CD4-positive, alpha-beta T cell (primary cell): ENCODE measurements around the gene SAT2. TPM values are rescaled to one million over a fixed set of nuclear protein-coding genes. Genes with fewer than 3 reads are reported as not detected.

Source experiments
- ATAC-seq: fragments of 200-7000 bp; cut with Tn5 transposase; one replicate; pipeline ENCODE4 v1.10.0; 2022; ENCODE audit warnings: mild to moderate bottlenecking; ENCODE audit not compliant: poor library complexity
- CTCF ChIA-PET: fragments of 350-600 bp; sonication (Branson Sonifier 250); formaldehyde crosslinking; loops from one replicate; lab custom pipeline; 2021; ENCODE audit warnings: antibody characterized with exemption, inconsistent platforms; lab: Charles Lee
- POLR2A ChIA-PET: fragments of 350-600 bp; sonication (Branson Sonifier 250); formaldehyde crosslinking; loops from one replicate; lab custom pipeline; 2021; ENCODE audit warnings: antibody characterized with exemption, inconsistent platforms; lab: Charles Lee
- DNase-seq, 14 experiments: peaks; one replicate each; pipeline ENCODE4 v3.0.0-alpha.2; 2013 to 2020; ENCODE audit warnings: mixed read lengths in 2 of 14
- H3K27ac ChIP-seq, 2 donors: one replicate each; pipeline versions ENCODE4 v1.5.1 to v1.7.0; 2013; ENCODE audit warnings: low read length in 2 of 2, low read depth in 1 of 2, mild to moderate bottlenecking in 1 of 2
- H3K27me3 ChIP-seq, 2 experiments: 1 replicate in 1 of 2; 2 replicates in 1 of 2; pipeline versions ENCODE4 v1.6.1 to v1.7.0; 2013; ENCODE audit warnings: low read length in 2 of 2, control low read depth in 1 of 2, mild to moderate bottlenecking in 1 of 2, moderate library complexity in 1 of 2; ENCODE audit not compliant: insufficient read depth in 2 of 2, control insufficient read depth in 1 of 2
- H3K36me3 ChIP-seq: one replicate; pipeline ENCODE4 v1.6.1; 2013; ENCODE audit warnings: low read length, control low read depth; ENCODE audit not compliant: insufficient read depth
- H3K4me1 ChIP-seq: one replicate; pipeline ENCODE4 v1.6.1; 2013; ENCODE audit warnings: low read length, control low read depth; ENCODE audit not compliant: insufficient read depth
- H3K4me3 ChIP-seq: one replicate; pipeline ENCODE4 v1.5.1; 2013; ENCODE audit warnings: mild to moderate bottlenecking, low read length, moderate library complexity
- H3K9me3 ChIP-seq, 2 experiments: 1 replicate in 1 of 2; 2 replicates in 1 of 2; pipeline versions ENCODE4 v1.6.1 to v1.7.0; 2013; ENCODE audit warnings: low read length in 2 of 2, mild to moderate bottlenecking in 2 of 2, control low read depth in 1 of 2, moderate library complexity in 1 of 2; ENCODE audit not compliant: control insufficient read depth in 1 of 2, insufficient read depth in 1 of 2
- H3K27ac Mint-ChIP-seq: one replicate; pipeline ENCODE4 v1.8.0; 2020; ENCODE audit warnings: mixed read lengths
- H3K27me3 Mint-ChIP-seq: one replicate; pipeline ENCODE4 v1.8.0; 2021; ENCODE audit warnings: mixed read lengths
- H3K36me3 Mint-ChIP-seq: one replicate; pipeline ENCODE4 v1.8.0; 2021; ENCODE audit warnings: low read depth, mixed read lengths
- H3K4me1 Mint-ChIP-seq: one replicate; pipeline ENCODE4 v1.8.0; 2021; ENCODE audit warnings: low read depth, mixed read lengths
- H3K4me3 Mint-ChIP-seq: one replicate; pipeline ENCODE4 v1.8.0; 2020; ENCODE audit warnings: mild to moderate bottlenecking, mixed read lengths
- H3K9me3 Mint-ChIP-seq: one replicate; pipeline ENCODE4 v1.8.0; 2020; ENCODE audit warnings: mixed read lengths
- intact Hi-C, 2 experiments: fragments of 100-400 bp; cut with DNase I in 1 of 2; cut with micrococcal nuclease in 1 of 2; formaldehyde crosslinking; loops; one replicate each; pipeline versions ENCODE4 v1.15.1 to v1.9.0; 2023 to 2025; cut with DNase I, micrococcal nuclease
- total RNA-seq, 174 experiments: library from RNA in 2 of 174; stranded (reverse) in 2 of 174; gene quantifications; one replicate each; pipeline ENCODE4 v1.2.3 and lab custom pipeline; 2021 to 2026
- TF ChIP-seq, protein P1 (sequence below): fragments of 200-600 bp; IDR thresholded peaks from one replicate; pipeline ENCODE4 v1.8.0; 2022; ENCODE audit warnings: antibody characterized with exemption, mild to moderate bottlenecking

SAT2 gene
- total RNA-seq, 2 experiments from 2014 or later = 55.7 to 60.3 TPM

DNA sequence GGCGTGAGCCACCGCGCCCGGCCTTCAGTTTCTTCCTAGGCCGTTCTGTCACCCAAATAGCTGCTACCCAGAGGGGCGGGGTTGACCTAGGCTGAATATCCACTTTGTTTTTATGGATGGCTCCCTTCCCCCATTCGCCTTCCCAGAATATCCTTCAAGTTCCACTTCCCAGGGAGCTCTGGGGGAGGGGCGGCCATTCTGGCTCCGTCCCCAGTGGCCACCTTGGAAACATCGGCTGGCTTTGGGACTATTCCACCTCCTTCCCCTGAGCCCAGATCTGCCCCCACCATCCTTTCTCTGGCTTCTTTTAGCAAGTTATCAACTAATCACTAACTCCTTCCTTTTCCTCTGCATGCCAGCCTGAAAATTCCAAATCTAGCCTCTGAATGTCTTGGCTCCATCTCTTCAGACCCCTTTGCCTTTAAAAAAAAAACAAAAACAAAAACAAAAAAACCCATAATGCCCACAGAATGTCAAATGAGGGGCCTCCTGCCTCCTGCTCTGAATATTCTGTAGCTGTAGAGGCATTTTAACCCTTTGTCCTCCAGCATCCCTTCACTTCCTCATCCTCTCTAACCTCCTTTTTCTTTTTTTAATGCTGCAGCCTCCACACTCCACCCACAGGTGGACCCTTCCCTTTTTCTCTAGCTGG is 29.5 kb upstream of the SAT2 start:
- Histone ChIP-seq H3K27me3 (peaks cover 6 to 9% of the 10 kb centered on the region in 2 experiments), H3K27ac (no peak overlapping the region), H3K36me3 (no peaks in the 10 kb centered on the region), H3K9me3 (no peaks in the 10 kb centered on the region), H3K4me3 (no peak overlapping the region), H3K4me1 (no peaks in the 10 kb centered on the region)
- TF ChIP-seq, protein P1, sequence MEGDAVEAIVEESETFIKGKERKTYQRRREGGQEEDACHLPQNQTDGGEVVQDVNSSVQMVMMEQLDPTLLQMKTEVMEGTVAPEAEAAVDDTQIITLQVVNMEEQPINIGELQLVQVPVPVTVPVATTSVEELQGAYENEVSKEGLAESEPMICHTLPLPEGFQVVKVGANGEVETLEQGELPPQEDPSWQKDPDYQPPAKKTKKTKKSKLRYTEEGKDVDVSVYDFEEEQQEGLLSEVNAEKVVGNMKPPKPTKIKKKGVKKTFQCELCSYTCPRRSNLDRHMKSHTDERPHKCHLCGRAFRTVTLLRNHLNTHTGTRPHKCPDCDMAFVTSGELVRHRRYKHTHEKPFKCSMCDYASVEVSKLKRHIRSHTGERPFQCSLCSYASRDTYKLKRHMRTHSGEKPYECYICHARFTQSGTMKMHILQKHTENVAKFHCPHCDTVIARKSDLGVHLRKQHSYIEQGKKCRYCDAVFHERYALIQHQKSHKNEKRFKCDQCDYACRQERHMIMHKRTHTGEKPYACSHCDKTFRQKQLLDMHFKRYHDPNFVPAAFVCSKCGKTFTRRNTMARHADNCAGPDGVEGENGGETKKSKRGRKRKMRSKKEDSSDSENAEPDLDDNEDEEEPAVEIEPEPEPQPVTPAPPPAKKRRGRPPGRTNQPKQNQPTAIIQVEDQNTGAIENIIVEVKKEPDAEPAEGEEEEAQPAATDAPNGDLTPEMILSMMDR = no peak
- Mint-ChIP-seq H3K4me1 (peaks cover 7% of the 10 kb centered on the region), H3K9me3 (no peaks in the 10 kb centered on the region), H3K27me3 (peaks cover 20% of the 10 kb centered on the region), H3K4me3 (no peak overlapping the region), H3K36me3 (no peaks in the 10 kb centered on the region), H3K27ac (no peak overlapping the region)
- ChIA-PET CTCF (no interaction called here), POLR2A (interaction anchor here (1.3 to 1.6 kb wide), 2 partner anchors 15 to 29 kb away, joined by 3 to 6 read pairs; partner anchors contain the start of gene SAT2)
- intact Hi-C loops = no loop called here
- DNase-seq (no peak), ATAC-seq (no peak)

DNA sequence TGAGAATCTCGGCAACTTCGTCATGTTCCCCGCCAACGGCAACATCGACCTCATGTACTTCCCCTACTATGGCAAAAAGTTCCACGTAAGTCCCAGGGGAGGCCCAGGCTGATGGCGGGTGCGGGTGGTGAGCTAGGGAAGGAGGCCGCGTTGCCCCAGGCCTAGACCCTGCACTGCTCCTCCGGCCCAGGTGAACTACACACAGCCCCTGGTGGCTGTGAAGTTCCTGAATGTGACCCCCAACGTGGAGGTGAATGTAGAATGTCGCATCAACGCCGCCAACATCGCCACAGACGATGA is 27.9 kb upstream of the SAT2 start:
- no peaks in the 10 kb centered on the region for H3K9me3 Mint-ChIP-seq
- CTCF ChIA-PET = no interaction called here
- no peak for DNase-seq

DNA sequence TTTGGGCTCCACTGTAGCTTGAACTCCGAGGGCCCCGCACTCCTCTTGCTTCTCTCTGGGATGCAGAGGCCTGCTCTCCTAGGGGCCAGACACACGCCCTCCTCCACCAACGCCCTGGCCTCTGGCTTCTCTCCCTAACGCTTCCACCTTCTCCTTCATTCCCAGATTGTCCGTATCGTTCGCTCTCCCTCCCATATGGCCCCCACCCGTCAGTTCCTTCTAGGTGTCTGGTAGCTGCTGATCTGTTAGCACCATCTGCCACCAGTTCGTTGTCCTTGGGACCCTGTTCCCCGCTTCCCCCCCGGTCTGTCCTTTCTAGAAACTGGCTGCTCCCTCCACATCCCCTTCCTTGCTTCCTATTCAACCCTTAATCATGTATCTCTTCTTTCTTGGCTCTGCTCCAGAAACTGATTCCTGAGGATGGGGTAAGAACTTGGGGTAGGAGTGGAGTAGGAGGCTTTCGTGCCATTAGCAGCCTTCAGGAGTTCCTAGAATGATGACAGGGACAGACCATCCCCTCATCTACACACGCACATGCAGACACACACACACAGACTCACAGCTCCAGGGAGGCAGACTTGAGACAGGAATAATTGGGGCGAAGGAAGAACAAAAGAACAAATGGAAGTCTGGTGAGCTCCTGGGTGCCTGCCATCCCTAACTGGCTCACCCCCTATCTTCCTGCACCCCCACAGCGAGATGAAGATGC is 27.4 kb upstream of the SAT2 start:
- Mint-ChIP-seq H3K36me3 (no peaks in the 10 kb centered on the region), H3K27ac (no peak overlapping the region), H3K4me3 (no peak overlapping the region), H3K9me3 (no peaks in the 10 kb centered on the region), H3K4me1 (peaks cover 19% of the 10 kb centered on the region), H3K27me3 (peaks cover 35% of the 10 kb centered on the region)
- Histone ChIP-seq H3K27ac (no peak overlapping the region), H3K4me3 (no peak overlapping the region), H3K9me3 (peaks cover 0 to 8% of the 10 kb centered on the region in 2 experiments), H3K27me3 (peaks cover 20 to 28% of the 10 kb centered on the region in 2 experiments), H3K36me3 (no peaks in the 10 kb centered on the region), H3K4me1 (peaks cover 19% of the 10 kb centered on the region)
- TF ChIP-seq, protein P1 = no peak
- intact Hi-C loops = loop anchor here in 1 of 2 experiments (5.0 kb wide), 1 partner anchor 32 kb away; the partner anchor contains the start of genes TP53 and WRAP53
- ATAC-seq (no peak), DNase-seq (no peak)
- ChIA-PET POLR2A (interaction anchor here (1.2 kb wide), 1 partner anchor 27 kb away, joined by 3 read pairs; the partner anchor contains the start of gene SAT2), CTCF (no interaction called here)

More for the DNA sequence above, 27.9 kb upstream of the SAT2 start:
- ATAC-seq = no peak
- Mint-ChIP-seq H3K4me1 (peaks cover 14% of the 10 kb centered on the region), H3K27ac (no peak overlapping the region), H3K36me3 (no peaks in the 10 kb centered on the region), H3K4me3 (no peak overlapping the region), H3K27me3 (peaks cover 30% of the 10 kb centered on the region)
- Histone ChIP-seq H3K4me1 (peaks cover 14% of the 10 kb centered on the region), H3K9me3 (peaks cover 0 to 4% of the 10 kb centered on the region in 2 experiments), H3K36me3 (no peaks in the 10 kb centered on the region), H3K27ac (no peak overlapping the region), H3K27me3 (peaks cover 15 to 23% of the 10 kb centered on the region in 2 experiments), H3K4me3 (no peak overlapping the region)
- POLR2A ChIA-PET = interaction anchor here (1.2 kb wide), 1 partner anchor 28 kb away, joined by 3 read pairs; the partner anchor contains the start of gene SAT2
- TF ChIP-seq, protein P1 = no peak
- intact Hi-C loops = no loop called here
